Muscle of back (tissue), 11 donors: Measurements from ENCODE around the gene COL6A5. TPM values are rescaled to one million over a fixed set of nuclear protein-coding genes. Genes with fewer than 3 reads are reported as not detected.
A peak's percentile ranks its signal among the peaks of the same experiment; 100 is the strongest.

Experiments
- DNase-seq, 3 donors: peaks; one replicate each; pipeline versions ENCODE4 v3.0.0 to v3.0.0-alpha.2; 2013
- polyA plus RNA-seq, 10 donors: library from polyadenylated mRNA; unstranded; fragments of 120-200 nt; gene quantifications; one replicate each; pipeline ENCODE4 v1.2.1, GENCODE V29; 2013; ENCODE audit not compliant: insufficient read length in 10 of 10

The COL6A5 gene
- polyA plus RNA-seq, 10 donors: 0.01 to 0.13 (median 0.05) TPM; not detected in 2

- DNase-seq: no peak
Observed at GRCh38 chr3:130515755-130516154, 170.3 kb downstream of the COL6A5 start.

DNA sequence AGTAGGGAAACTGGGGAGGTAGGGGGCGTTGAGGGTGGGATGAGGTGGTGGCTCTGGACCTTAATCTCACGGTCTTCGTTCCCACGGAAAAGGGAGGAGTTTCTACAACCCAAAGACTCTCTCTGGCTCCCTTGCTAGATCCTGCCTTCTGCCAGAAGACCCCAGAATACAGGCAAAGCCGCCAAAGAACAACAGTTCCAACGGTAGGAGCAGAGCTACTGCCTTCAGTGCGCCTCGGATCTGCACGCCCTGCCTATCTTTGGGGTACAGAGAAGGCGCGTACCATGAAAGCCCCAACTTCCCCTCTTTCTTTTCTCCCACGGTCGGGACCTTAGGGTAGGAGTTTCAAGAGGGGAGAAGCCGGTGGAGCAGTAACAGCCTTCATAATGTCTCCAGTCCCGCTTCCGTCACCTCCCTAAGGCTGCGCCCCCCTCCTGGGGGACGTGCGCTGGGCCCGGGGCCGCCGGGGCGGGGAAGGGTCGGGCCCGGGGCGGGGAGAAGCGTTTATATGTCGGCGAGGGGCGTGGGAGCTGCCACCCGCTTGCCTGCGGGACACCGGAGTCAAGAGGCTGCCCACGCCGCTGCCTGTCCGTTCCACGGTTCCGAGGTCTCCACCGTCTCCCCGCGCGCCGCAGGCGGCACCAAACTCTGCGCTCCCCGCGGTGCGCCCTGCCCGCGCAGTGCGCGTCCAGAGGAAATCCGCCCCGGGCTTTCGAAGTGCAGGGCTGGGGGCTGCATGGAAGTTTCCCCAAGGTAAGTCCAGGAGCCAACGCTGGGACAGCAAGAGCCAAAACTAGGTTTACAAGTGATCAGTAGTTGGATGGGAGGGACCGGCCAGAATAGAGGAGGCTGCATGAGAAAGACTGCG lies 171.4 kb downstream of the COL6A5 start, which contains the start of gene COL6A6:
COL6A6 (plus strand) TSS at position 533 of the 868 bp plus-strand sequence. CDS start 43,188 bp downstream, outside the sequence.
- peak in 2 of 3 donors; percentile 51 to 79 for DNase-seq

GRCh38 chr3:130517602-130518001 lies 172.1 kb downstream of the COL6A5 start:
- peak in 1 of 3 donors; percentile 75 for DNase-seq

DNA sequence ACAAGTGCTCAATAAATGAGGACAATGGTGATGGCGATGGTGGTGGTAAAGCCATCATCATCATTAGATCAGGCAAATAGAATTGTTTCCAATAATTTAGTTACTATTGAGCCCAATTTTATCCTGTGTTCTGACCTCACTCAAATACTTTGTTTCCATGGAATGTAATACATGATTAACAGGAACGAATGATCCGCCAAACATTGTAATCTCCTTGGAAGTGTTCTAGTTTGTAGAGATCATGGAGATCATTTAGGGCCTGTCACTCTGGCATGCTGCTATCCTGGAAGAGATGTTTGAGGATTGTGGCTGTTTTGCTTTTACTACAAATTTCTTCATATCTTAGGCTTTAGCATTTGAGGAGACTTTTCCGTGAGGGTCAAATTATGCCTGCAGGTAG lies 174.3 kb downstream of the COL6A5 start:
- peak in 1 of 3 donors; percentile 50 for DNase-seq

DNA sequence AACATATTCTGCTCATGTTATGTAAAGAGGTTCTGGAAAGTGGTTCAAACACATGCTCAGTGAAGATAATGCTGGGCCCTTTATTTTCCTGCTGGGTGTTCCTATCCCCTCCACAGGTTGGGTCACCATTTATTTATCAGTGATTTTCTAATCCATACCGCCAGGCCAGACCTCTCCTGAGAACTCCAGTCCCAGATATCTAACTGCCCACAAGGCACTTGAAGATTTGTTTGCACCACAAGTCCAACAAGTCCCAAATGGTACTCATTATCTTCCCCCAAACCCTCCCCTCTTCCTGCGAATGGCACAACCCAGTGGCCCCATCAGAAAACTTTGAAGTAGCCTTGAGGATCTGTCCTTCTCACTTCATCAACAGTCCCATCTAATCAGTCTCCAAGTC lies 176.9 kb downstream of the COL6A5 start:
- no peak for DNase-seq

DNA sequence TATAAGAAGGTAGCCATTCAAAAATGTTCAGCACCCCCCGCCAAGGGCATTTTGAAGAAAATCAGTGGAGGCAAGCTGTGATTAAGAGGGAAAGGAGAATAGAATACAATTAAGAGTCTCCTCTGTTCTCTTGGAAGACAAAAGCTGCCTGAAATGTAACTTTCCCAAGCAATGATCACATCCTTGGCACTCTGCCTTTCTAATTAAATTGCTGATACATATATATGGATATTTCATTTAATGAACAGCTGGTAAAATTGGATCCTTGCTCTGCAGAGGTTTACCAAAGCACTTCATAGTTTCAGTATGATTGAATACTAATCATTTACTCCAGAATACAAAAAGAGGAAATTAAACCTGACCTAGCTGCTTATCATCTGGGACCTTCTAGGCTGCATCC lies 182.0 kb downstream of the COL6A5 start:
- peak in 1 of 3 donors; percentile 55 for DNase-seq

- no peak for DNase-seq
Observed at GRCh38 chr3:130528120-130528519, 182.6 kb downstream of the COL6A5 start.

DNA sequence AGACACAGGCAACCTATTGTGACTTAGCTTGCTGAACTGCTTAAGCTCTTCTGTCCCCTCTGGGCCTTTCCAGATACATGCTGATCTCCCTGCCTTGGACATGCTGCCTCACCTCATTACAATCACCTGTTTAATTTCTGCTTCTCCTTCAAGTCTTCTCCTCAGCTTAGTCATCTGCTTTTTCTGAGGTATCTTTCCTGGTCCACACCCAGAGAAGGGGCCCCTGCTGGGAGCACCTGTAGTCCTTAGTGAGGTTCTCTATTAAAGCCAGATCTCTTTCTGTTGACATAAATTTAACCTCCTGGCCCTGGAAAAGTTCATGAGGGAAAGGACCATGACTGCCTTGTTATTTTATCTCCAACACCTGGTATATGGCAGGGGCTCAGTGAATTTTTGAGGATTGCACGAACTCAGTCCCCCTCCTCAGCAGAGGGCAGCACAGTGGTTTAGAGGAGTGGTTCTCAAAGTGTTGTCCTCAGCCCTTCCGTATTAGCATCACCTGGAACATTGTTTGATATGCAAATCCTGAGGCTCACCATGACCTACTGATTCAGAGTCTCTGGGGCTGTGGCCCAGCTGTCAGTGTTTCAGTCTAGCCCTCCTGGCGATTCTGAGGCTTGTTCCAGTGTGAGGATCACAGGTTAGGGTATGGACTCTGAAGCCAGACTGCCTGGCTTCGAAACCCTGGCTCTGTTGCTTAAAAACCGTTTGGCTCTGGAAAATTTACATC lies 184.2 kb downstream of the COL6A5 start:
- DNase-seq: no peak

DNA sequence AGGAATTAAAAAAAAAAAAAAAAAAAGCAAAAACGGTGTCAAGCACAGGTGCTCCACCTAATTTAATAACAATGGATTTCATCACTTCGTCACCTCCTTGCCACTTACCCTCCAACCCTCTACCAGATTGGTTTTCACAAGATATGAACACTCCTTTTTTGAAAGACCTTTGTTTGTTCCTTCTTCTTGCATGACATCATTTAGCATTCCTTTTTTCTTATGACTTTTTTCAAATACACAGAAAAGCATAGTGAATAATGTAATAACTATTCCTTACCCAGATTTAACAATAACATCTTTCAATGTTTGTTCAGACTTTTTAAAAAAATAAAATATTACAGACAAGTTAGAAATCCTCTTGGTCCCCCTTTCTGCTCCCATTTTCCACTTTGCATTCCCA lies 187.8 kb downstream of the COL6A5 start:
- no peak for DNase-seq

Other genes with a start within 250 kb of the COL6A5 start
- 100 to 1,000 TPM in 5 of 10 donors, 10 to 100 TPM in 5; 73.1 to 145 (median 110) TPM for gene COL6A6, start 171.5 kb downstream of the COL6A5 start, polyA plus RNA-seq